ENCODE results near the gene TIMM29.
A peak's percentile ranks its signal among the peaks of the same experiment; 100 is the strongest.

TIMM29 gene

DNA sequence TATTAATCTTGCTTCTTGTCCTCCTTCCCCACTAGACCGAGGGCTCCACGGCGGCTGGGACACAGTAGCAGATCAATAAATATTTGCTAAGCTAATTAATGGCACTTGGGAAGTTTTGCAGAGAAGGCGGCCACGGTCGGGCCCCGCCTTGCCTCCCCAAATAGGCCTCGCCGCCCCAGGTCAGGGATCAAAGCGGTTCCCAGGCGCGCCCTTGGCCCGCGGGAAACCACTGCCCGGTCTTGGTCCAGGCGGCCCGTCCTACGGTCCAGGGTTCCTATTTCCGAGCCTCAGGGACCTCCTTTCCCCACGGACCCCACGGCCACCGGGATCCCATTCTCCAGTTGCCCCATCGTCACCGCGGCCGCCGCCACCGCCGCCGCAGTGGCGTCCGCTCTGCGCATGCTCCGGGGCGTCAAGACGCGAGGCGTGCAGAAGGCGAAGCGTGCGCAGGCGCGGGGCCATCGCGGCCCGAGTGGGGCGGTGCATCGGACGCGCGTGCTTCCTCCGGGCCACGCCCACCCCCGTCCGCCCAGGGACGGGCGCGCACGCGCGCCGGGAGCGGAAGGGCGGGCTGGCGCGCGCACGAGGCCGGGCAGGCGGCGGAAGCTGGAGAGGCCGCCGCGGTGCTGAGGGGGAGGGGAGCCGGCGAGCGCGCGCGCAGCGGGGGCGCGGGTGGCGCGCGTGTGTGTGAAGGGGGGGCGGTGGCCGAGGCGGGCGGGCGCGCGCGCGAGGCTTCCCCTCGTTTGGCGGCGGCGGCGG, 31.9 kb downstream of the TIMM29 start, which contains the start of gene SMARCA4:
Gene SMARCA4 (plus strand): TSS at position 717 of the 759 bp plus-strand sequence. CDS start 23,122 bp downstream, outside the sequence.
- Histone ChIP-seq H3K4me3 (ENCODE audit: low read depth, low read length) (peak within 1 kb of the TSS; percentile 67), H3K27ac (ENCODE audit: extremely low read depth, low read depth, low read length) (peak within 1 kb of the TSS; percentile 94), H3K4me1 (ENCODE audit: control insufficient read depth, insufficient read depth, low read length) (peaks cover 5% of the 10 kb centered on the region), H3K9me3 (ENCODE audit: control insufficient read depth, insufficient read depth, low read depth, low read length) (no peaks in the 10 kb centered on the region), H3K36me3 (ENCODE audit: control insufficient read depth in 2 of 2, insufficient read depth in 1 of 2, low read length in 2 of 2) (peaks cover 0 to 2% of the 10 kb centered on the region in 2 experiments; a peak in 2 of 3 replicates)
- CTCF ChIA-PET, result interaction anchor here (0.9 kb wide), 2 partner anchors 19 to 24 kb away, joined by 3 to 9 read pairs; no protein-coding TSS in a partner anchor
- POLR2A ChIA-PET, result interaction anchor here (1.0 to 1.5 kb wide), 2 partner anchors 11 to 19 kb away, joined by 4 read pairs; no protein-coding TSS in a partner anchor
- TF ChIP-seq ZNF548 (tag by site-specific recombination; IDR thresholded peaks at IDR 0.05) (no peak), ZNF214 (tag by site-specific recombination; IDR thresholded peaks at IDR 0.05; ENCODE audit: borderline replicate concordance) (no peak), ZNF335 (tag by site-specific recombination; conservative IDR thresholded peaks at IDR 0.05) (peak; percentile 78), ZXDB (tag by site-specific recombination; IDR thresholded peaks at IDR 0.05) (peak; percentile 77), ZNF350 (tag by site-specific recombination; IDR thresholded peaks at IDR 0.05) (no peak), REPIN1 (tag by site-specific recombination; IDR thresholded peaks at IDR 0.05; ENCODE audit: low read depth) (no peak), SCRT2 (tag by site-specific recombination; IDR thresholded peaks at IDR 0.05) (no peak), ZSCAN5A (tag by site-specific recombination; IDR thresholded peaks at IDR 0.05) (peak; percentile 88; the same call in 1 of the 2 replicates), ZNF549 (tag by site-specific recombination; IDR thresholded peaks at IDR 0.05) (no peak), SP2 (tag by site-specific recombination; IDR thresholded peaks at IDR 0.05) (peak; percentile 27), ZBTB10 (tag by site-specific recombination; IDR thresholded peaks at IDR 0.05) (peak; percentile 57; the same call in 1 of the 2 replicates), ZNF624 (tag by site-specific recombination; IDR thresholded peaks at IDR 0.05) (no peak), ZNF248 (tag by site-specific recombination; IDR thresholded peaks at IDR 0.05) (no peak), ZNF777 (tag by site-specific recombination; IDR thresholded peaks at IDR 0.05; ENCODE audit: borderline replicate concordance) (no peak), ZNF560 (tag by site-specific recombination; IDR thresholded peaks at IDR 0.05; ENCODE audit: borderline replicate concordance) (peak; percentile 51; the same call in 1 of the 2 replicates), ZFP41 (tag by site-specific recombination; IDR thresholded peaks at IDR 0.05; ENCODE audit: borderline replicate concordance) (no peak), ZNF596 (tag by site-specific recombination; IDR thresholded peaks at IDR 0.05) (no peak), SP3 (tag by site-specific recombination; IDR thresholded peaks at IDR 0.05) (peak; percentile 49; the same call in 1 of the 2 replicates), RBAK (tag by site-specific recombination; IDR thresholded peaks at IDR 0.05) (no peak), ZNF324 (tag by site-specific recombination; IDR thresholded peaks at IDR 0.05) (peak; percentile 67; the same call in 1 of the 2 replicates), FEZF1 (tag by site-specific recombination; IDR thresholded peaks at IDR 0.05) (no peak), HOXD13 (CRISPR knock-in tag; IDR thresholded peaks at IDR 0.05; ENCODE audit: borderline replicate concordance) (no peak), KLF8 (tag by site-specific recombination; IDR thresholded peaks at IDR 0.05) (peak; percentile 91), GLIS1 (tag by site-specific recombination; IDR thresholded peaks at IDR 0.05) (no peak)
- TF ChIP-seq, protein P1, sequence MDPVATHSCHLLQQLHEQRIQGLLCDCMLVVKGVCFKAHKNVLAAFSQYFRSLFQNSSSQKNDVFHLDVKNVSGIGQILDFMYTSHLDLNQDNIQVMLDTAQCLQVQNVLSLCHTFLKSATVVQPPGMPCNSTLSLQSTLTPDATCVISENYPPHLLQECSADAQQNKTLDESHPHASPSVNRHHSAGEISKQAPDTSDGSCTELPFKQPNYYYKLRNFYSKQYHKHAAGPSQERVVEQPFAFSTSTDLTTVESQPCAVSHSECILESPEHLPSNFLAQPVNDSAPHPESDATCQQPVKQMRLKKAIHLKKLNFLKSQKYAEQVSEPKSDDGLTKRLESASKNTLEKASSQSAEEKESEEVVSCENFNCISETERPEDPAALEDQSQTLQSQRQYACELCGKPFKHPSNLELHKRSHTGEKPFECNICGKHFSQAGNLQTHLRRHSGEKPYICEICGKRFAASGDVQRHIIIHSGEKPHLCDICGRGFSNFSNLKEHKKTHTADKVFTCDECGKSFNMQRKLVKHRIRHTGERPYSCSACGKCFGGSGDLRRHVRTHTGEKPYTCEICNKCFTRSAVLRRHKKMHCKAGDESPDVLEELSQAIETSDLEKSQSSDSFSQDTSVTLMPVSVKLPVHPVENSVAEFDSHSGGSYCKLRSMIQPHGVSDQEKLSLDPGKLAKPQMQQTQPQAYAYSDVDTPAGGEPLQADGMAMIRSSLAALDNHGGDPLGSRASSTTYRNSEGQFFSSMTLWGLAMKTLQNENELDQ (tag by site-specific recombination; IDR thresholded peaks at IDR 0.05; ENCODE audit: low read depth), result no peak
- TF ChIP-seq, protein P2, sequence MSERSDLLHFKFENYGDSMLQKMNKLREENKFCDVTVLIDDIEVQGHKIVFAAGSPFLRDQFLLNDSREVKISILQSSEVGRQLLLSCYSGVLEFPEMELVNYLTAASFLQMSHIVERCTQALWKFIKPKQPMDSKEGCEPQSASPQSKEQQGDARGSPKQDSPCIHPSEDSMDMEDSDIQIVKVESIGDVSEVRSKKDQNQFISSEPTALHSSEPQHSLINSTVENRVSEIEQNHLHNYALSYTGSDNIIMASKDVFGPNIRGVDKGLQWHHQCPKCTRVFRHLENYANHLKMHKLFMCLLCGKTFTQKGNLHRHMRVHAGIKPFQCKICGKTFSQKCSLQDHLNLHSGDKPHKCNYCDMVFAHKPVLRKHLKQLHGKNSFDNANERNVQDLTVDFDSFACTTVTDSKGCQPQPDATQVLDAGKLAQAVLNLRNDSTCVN (tag by site-specific recombination; optimal IDR thresholded peaks at IDR 0.05), result peak; percentile 76
- TF ChIP-seq, protein P3, sequence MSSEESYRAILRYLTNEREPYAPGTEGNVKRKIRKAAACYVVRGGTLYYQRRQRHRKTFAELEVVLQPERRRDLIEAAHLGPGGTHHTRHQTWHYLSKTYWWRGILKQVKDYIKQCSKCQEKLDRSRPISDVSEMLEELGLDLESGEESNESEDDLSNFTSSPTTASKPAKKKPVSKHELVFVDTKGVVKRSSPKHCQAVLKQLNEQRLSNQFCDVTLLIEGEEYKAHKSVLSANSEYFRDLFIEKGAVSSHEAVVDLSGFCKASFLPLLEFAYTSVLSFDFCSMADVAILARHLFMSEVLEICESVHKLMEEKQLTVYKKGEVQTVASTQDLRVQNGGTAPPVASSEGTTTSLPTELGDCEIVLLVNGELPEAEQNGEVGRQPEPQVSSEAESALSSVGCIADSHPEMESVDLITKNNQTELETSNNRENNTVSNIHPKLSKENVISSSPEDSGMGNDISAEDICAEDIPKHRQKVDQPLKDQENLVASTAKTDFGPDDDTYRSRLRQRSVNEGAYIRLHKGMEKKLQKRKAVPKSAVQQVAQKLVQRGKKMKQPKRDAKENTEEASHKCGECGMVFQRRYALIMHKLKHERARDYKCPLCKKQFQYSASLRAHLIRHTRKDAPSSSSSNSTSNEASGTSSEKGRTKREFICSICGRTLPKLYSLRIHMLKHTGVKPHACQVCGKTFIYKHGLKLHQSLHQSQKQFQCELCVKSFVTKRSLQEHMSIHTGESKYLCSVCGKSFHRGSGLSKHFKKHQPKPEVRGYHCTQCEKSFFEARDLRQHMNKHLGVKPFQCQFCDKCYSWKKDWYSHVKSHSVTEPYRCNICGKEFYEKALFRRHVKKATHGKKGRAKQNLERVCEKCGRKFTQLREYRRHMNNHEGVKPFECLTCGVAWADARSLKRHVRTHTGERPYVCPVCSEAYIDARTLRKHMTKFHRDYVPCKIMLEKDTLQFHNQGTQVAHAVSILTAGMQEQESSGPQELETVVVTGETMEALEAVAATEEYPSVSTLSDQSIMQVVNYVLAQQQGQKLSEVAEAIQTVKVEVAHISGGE (tag by site-specific recombination; conservative IDR thresholded peaks at IDR 0.05; ENCODE audit: low read depth), result no peak

Measured in HEK293 (cell line).